HEK293T (cell line): Measurements from ENCODE around the gene ALG6.

ENCODE experiments used
- BHLHE40 ChIP-seq: fragments of 450-650 bp; IDR thresholded peaks from 2 replicates; pipeline ENCODE4 v1.6.1; 2016; ENCODE audit warnings: mild to moderate bottlenecking, moderate library complexity, borderline replicate concordance
- FOXA1 ChIP-seq: fragments of 450-650 bp; IDR thresholded peaks from 2 replicates; pipeline ENCODE4 v1.6.1; 2016; ENCODE audit warnings: mild to moderate bottlenecking
- L3MBTL2 ChIP-seq: fragments of 450-650 bp; conservative IDR thresholded peaks from 2 replicates; pipeline ENCODE4 v1.6.1; 2016; ENCODE audit warnings: mild to moderate bottlenecking
- LEF1 ChIP-seq: fragments of 450-650 bp; IDR thresholded peaks from 2 replicates; pipeline ENCODE4 v1.6.1; 2017; ENCODE audit warnings: mild to moderate bottlenecking, borderline replicate concordance
- TARDBP ChIP-seq: fragments of 450-650 bp; IDR thresholded peaks from 2 replicates; pipeline ENCODE4 v1.6.1; 2016
- TF ChIP-seq, protein P1 (sequence below): fragments of 450-650 bp; IDR thresholded peaks from 2 replicates; pipeline ENCODE4 v1.6.1; 2016

GRCh38 chr1:63327417-63328054 is 39.9 kb upstream of the ALG6 start:
- no peak for TF ChIP-seq FOXA1
- no peak for TF ChIP-seq TARDBP
- TF ChIP-seq LEF1, result no peak
- peak; percentile 92 for TF ChIP-seq L3MBTL2
- TF ChIP-seq BHLHE40, result no peak
- TF ChIP-seq, protein P1, sequence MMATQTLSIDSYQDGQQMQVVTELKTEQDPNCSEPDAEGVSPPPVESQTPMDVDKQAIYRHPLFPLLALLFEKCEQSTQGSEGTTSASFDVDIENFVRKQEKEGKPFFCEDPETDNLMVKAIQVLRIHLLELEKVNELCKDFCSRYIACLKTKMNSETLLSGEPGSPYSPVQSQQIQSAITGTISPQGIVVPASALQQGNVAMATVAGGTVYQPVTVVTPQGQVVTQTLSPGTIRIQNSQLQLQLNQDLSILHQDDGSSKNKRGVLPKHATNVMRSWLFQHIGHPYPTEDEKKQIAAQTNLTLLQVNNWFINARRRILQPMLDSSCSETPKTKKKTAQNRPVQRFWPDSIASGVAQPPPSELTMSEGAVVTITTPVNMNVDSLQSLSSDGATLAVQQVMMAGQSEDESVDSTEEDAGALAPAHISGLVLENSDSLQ, result no peak; the same call in 1 of the 2 replicates
